Esophagus squamous epithelium (tissue), 5 donors: ENCODE results near the gene S100A6. TPM values are rescaled to one million over a fixed set of nuclear protein-coding genes. Genes with fewer than 3 reads are reported as not detected.

Experiments used
- DNase-seq: peaks from one replicate; lab custom pipeline; 2025; lab: John Stamatoyannopoulos, UW
- H3K27ac ChIP-seq, 4 donors: fragments of 200-600 bp; sonication (generic); one replicate each; pipeline ENCODE4 v1.5.1; 2016 to 2019; ENCODE audit warnings: mild to moderate bottlenecking in 1 of 4
- H3K27me3 ChIP-seq, 4 donors: fragments of 200-600 bp; sonication (generic); 1 replicate in 3 of 4; 2 replicates in 1 of 4; pipeline versions ENCODE4 v1.5.1 to v1.6.0; 2017 to 2021; ENCODE audit warnings: antibody characterized with exemption in 1 of 4
- H3K36me3 ChIP-seq, 3 donors: fragments of 200-600 bp; sonication (generic); one replicate each; pipeline ENCODE4 v1.5.1; 2016 to 2019
- H3K4me1 ChIP-seq, 3 donors: fragments of 200-600 bp; sonication (generic); one replicate each; pipeline ENCODE4 v1.5.1; 2017 to 2019
- H3K4me3 ChIP-seq, 4 donors: fragments of 200-600 bp; sonication (generic); 1 replicate in 3 of 4; 2 replicates in 1 of 4; pipeline ENCODE4 v1.5.1; 2016 to 2019; ENCODE audit warnings: mild to moderate bottlenecking in 2 of 4, moderate library complexity in 1 of 4
- H3K9me3 ChIP-seq, 3 donors: fragments of 200-600 bp; sonication (generic); one replicate each; pipeline ENCODE4 v1.5.1; 2016 to 2019
- POLR2A ChIP-seq, 4 donors: fragments of 450-650 bp; IDR thresholded peaks; one replicate each; pipeline ENCODE4 v1.6.1; 2017; ENCODE audit warnings: antibody characterized with exemption in 4 of 4, mild to moderate bottlenecking in 4 of 4, moderate library complexity in 3 of 4
- WGBS, 2 donors: methylation state at CpG; one replicate each; pipeline ENCODE4 v1.1.5; 2018; 5-methylcytosine and 5-hydroxymethylcytosine counted together
- intact Hi-C: fragments of 100-400 bp; cut with DNase I; formaldehyde crosslinking; loops from one replicate; pipeline ENCODE4 v1.15.0; 2022
- total RNA-seq, 4 donors: library from RNA; depleted of rRNA; stranded (reverse); fragments of >200 nt; gene quantifications; one replicate each; pipeline ENCODE4 v1.1.0, GENCODE V29; 2016
- TF ChIP-seq, protein P1 (sequence below), 6 experiments: fragments of 450-650 bp in 4 of 6; fragments of 200-600 bp in 2 of 6; sonication (generic) in 2 of 6; IDR thresholded peaks; one replicate each; pipeline ENCODE4 v1.5.1; 2016 to 2019; ENCODE audit warnings: antibody characterized with exemption in 6 of 6, mild to moderate bottlenecking in 4 of 6, moderate library complexity in 4 of 6
- donor health status: DM: yes; HTN: yes; CAD: no.

Gene S100A6
- total RNA-seq, 4 donors from 2014 or later, result 270 to 943 (median 394) TPM

- DNase-seq, result no peak
- no peaks in the 10 kb centered on the region for H3K36me3 ChIP-seq
- H3K27me3 ChIP-seq, result peaks cover 0 to 3% (median 0%) of the 10 kb centered on the region in 4 donors
- TF ChIP-seq POLR2A (IDR thresholded peaks at IDR 0.05), result no peak
- TF ChIP-seq, protein P1, sequence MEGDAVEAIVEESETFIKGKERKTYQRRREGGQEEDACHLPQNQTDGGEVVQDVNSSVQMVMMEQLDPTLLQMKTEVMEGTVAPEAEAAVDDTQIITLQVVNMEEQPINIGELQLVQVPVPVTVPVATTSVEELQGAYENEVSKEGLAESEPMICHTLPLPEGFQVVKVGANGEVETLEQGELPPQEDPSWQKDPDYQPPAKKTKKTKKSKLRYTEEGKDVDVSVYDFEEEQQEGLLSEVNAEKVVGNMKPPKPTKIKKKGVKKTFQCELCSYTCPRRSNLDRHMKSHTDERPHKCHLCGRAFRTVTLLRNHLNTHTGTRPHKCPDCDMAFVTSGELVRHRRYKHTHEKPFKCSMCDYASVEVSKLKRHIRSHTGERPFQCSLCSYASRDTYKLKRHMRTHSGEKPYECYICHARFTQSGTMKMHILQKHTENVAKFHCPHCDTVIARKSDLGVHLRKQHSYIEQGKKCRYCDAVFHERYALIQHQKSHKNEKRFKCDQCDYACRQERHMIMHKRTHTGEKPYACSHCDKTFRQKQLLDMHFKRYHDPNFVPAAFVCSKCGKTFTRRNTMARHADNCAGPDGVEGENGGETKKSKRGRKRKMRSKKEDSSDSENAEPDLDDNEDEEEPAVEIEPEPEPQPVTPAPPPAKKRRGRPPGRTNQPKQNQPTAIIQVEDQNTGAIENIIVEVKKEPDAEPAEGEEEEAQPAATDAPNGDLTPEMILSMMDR (IDR thresholded peaks at IDR 0.05), result no peak
- H3K4me1 ChIP-seq, result peaks cover 8 to 87% (median 39%) of the 10 kb centered on the region in 3 donors
- 4 to 14% methylated on average over 4 of the region's 4 CpGs for WGBS, 2 donors
- no peak overlapping the region for H3K4me3 ChIP-seq
- H3K27ac ChIP-seq, result peak overlapping the region in 3 of 4 donors; percentile 91 to 94 (median 92)
- no peaks in the 10 kb centered on the region for H3K9me3 ChIP-seq
- intact Hi-C loops, result no loop called here
Observed at GRCh38 chr1:153488731-153489130, 47.1 kb downstream of the S100A6 start.

DNA sequence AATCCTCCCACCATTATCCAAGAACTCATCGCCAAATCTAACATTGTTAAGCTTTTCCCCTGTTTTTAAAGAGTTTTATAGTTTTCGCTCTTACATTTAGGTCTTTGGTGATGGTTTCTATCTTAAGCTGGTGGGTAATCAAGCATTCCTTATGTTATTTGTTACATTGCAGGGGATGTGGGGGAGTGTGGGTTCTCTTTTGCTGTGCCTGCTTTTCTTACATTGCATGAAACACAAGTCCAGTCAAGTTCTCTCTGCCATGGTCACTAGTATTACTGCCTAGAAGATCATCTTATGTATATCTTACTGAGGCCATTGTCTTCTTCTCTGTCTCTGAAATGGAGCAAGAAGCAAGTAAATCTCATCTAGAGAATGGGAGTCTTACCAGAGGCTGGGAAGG is 48.1 kb downstream of the S100A6 start:
- no peaks in the 10 kb centered on the region for H3K9me3 ChIP-seq
- intact Hi-C loops, result no loop called here
- peaks cover 8 to 84% (median 29%) of the 10 kb centered on the region in 3 donors for H3K4me1 ChIP-seq
- 91 to 97% methylated on average over 2 of the region's 2 CpGs for WGBS, 2 donors
- DNase-seq, result no peak
- peaks cover 0 to 7% (median 0%) of the 10 kb centered on the region in 4 donors for H3K27me3 ChIP-seq
- TF ChIP-seq POLR2A (IDR thresholded peaks at IDR 0.05), result no peak
- TF ChIP-seq, protein P1 (IDR thresholded peaks at IDR 0.05), result no peak
- H3K27ac ChIP-seq, result no peak overlapping the region
- no peaks in the 10 kb centered on the region for H3K36me3 ChIP-seq
- H3K4me3 ChIP-seq, result no peak overlapping the region

DNA sequence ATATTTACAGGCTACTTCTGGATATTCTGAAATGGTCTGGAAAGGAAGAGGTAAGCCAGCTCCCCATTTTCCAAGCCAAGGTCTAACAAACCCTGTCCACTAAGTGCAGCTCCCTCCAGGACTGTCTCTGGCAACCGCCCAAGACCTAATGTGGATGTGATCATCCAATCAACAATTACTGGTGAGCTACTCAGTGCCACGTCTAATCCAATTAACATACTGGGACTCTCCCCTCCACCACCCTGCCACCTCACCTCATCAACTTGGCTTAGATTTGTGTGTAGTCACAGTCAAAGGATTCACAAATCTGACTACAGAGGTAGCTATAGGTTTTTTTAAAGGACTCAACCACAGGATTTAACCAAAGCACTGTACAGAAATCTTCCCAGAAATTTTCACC is 49.9 kb downstream of the S100A6 start:
- H3K27ac ChIP-seq, result peak overlapping the region in 3 of 4 donors; percentile 11 to 89 (median 72)
- DNase-seq, result no peak
- peaks cover 0 to 11% (median 0%) of the 10 kb centered on the region in 4 donors for H3K27me3 ChIP-seq
- H3K4me3 ChIP-seq, result no peak overlapping the region
- no peak for TF ChIP-seq POLR2A (IDR thresholded peaks at IDR 0.05)
- TF ChIP-seq, protein P1 (IDR thresholded peaks at IDR 0.05), result no peak
- no peaks in the 10 kb centered on the region for H3K9me3 ChIP-seq
- intact Hi-C loops, result no loop called here
- peaks cover under 1 to 74% (median 15%) of the 10 kb centered on the region in 3 donors for H3K4me1 ChIP-seq
- 25 to 47% methylated on average over 2 of the region's 2 CpGs for WGBS, 2 donors
- H3K36me3 ChIP-seq, result no peaks in the 10 kb centered on the region

Other genes starting within 250 kb of the S100A6 start
- 10 to 100 TPM; 14.3 to 44.0 (median 23.8) TPM for gene PGLYRP3, start 223.0 kb downstream of the S100A6 start, total RNA-seq
- gene PGLYRP4, start 187.2 kb downstream of the S100A6 start, total RNA-seq, result 10 to 100 TPM in 1 of 4 donors, 1 to 10 TPM in 3; 4.2 to 15.1 (median 6.9) TPM
- gene S100A9, start 178.1 kb downstream of the S100A6 start, total RNA-seq, result over 10,000 TPM; 15,145 to 90,256 (median 57,331) TPM
- gene S100A12, start 160.4 kb downstream of the S100A6 start, total RNA-seq, result 100 to 1,000 TPM in 1 of 4 donors, 10 to 100 TPM in 3; 16.2 to 154 (median 49.0) TPM
- over 10,000 TPM in 3 of 4 donors, 1,000 to 10,000 TPM in 1; 4,308 to 17,245 (median 15,998) TPM for gene S100A8, start 144.9 kb downstream of the S100A6 start, total RNA-seq
- gene S100A7A, start 119.5 kb downstream of the S100A6 start, total RNA-seq, result 10 to 100 TPM in 1 of 4 donors, 1 to 10 TPM in 2, not detected in 1; 6.7 to 72.9 (median 8.1) TPM
- gene S100A7, start 75.3 kb downstream of the S100A6 start, total RNA-seq, result 1,000 to 10,000 TPM in 2 of 4 donors, 100 to 1,000 TPM in 1, 1 to 10 TPM in 1; 8.8 to 9,163 (median 3,171) TPM
- gene S100A5, start 4.9 kb upstream of the S100A6 start, total RNA-seq, result not detected
- gene S100A4, start 9.8 kb upstream of the S100A6 start, total RNA-seq, result 100 to 1,000 TPM in 2 of 4 donors, 10 to 100 TPM in 2; 58.6 to 205 (median 122) TPM
- gene S100A3, start 13.3 kb upstream of the S100A6 start, total RNA-seq, result 10 to 100 TPM in 1 of 4 donors, 1 to 10 TPM in 3; 1.2 to 16.5 (median 9.2) TPM
- gene S100A2, start 29.9 kb upstream of the S100A6 start, total RNA-seq, result 1,000 to 10,000 TPM in 3 of 4 donors, 100 to 1,000 TPM in 1; 949 to 3,544 (median 1,180) TPM
- gene S100A16, start 77.1 kb upstream of the S100A6 start, total RNA-seq, result 1,000 to 10,000 TPM; 1,372 to 2,409 (median 2,158) TPM
- 1,000 to 10,000 TPM; 1,580 to 2,481 (median 2,030) TPM for gene S100A14, start 80.3 kb upstream of the S100A6 start, total RNA-seq
- gene S100A13, start 91.5 kb upstream of the S100A6 start, total RNA-seq, result 10 to 100 TPM; 44.4 to 63.3 (median 55.7) TPM
- 1 to 10 TPM in 1 of 4 donors, not detected in 3; 1.8 TPM for gene S100A1, start 92.4 kb upstream of the S100A6 start, total RNA-seq
- gene CHTOP, start 98.1 kb upstream of the S100A6 start, total RNA-seq, result 10 to 100 TPM; 35.0 to 58.9 (median 47.3) TPM
- 10 to 100 TPM; 39.9 to 61.2 (median 51.1) TPM for gene SNAPIN, start 122.7 kb upstream of the S100A6 start, total RNA-seq
- gene ILF2, start 135.0 kb upstream of the S100A6 start, total RNA-seq, result 100 to 1,000 TPM in 3 of 4 donors, 10 to 100 TPM in 1; 78.0 to 166 (median 130) TPM
- gene NPR1, start 142.7 kb upstream of the S100A6 start, total RNA-seq, result 10 to 100 TPM in 2 of 4 donors, 1 to 10 TPM in 2; 1.8 to 15.6 (median 6.4) TPM
- gene INTS3, start 192.1 kb upstream of the S100A6 start, total RNA-seq, result 10 to 100 TPM; 24.6 to 27.9 (median 26.2) TPM
- 10 to 100 TPM in 2 of 4 donors, 1 to 10 TPM in 2; 7.6 to 15.0 (median 11.2) TPM for gene SLC27A3, start 239.4 kb upstream of the S100A6 start, total RNA-seq